IMR-90 (cell line): ENCODE results near the gene BRF1. TPM values are rescaled to one million over a fixed set of nuclear protein-coding genes. Genes with fewer than 3 reads are reported as not detected.

ENCODE experiments used
- ATAC-seq: fragments of 200-7000 bp; cut with Tn5 transposase; 2 replicates; pipeline ENCODE4 v1.9.1; 2020; ENCODE audit warnings: low read depth, mild to moderate bottlenecking, moderate library complexity
- BruUV-seq: library from RNA; stranded (reverse); fragments of 400-500 nt; replicated peaks from 2 replicates; lab custom pipeline; 2021; lab: Mats Ljungman, UMichigan
- CTCF ChIA-PET: fragments of 300-600 bp; formaldehyde crosslinking; extraction: SDS; loops from one replicate; lab custom pipeline; 2021; ENCODE audit warnings: antibody characterized with exemption; lab: Yijun Ruan, JAX
- POLR2A ChIA-PET: fragments of 300-600 bp; sonication (Branson Sonifier 250); formaldehyde crosslinking; loops from one replicate; lab custom pipeline; 2022; ENCODE audit warnings: antibody characterized with exemption; ENCODE audit not compliant: unreplicated experiment; lab: Charles Lee
- DNase-seq: peaks from one replicate; pipeline ENCODE4 v3.0.0; 2013
- H2AFZ ChIP-seq: replicated peaks from 2 replicates; pipeline ENCODE3; 2013; ENCODE audit warnings: low read length, mild to moderate bottlenecking; ENCODE audit not compliant: poor library complexity
- H2AK5ac ChIP-seq: 2 replicates; pipeline ENCODE4 v1.6.1; 2013; ENCODE audit warnings: low read depth, low read length, inconsistent platforms
- H2AK9ac ChIP-seq: replicated peaks from 2 replicates; pipeline ENCODE3; 2013; ENCODE audit warnings: mild to moderate bottlenecking, low read depth, low read length, moderate library complexity; ENCODE audit not compliant: poor library complexity
- H2BK120ac ChIP-seq: 2 replicates; pipeline ENCODE4 v1.6.1; 2013; ENCODE audit warnings: low read depth, low read length, inconsistent platforms
- H2BK15ac ChIP-seq: 3 replicates; pipeline ENCODE4 v1.6.1; 2013; ENCODE audit warnings: low read depth, low read length, inconsistent platforms
- H2BK20ac ChIP-seq: 2 replicates; pipeline ENCODE4 v1.6.1; 2013; ENCODE audit warnings: low read depth, mild to moderate bottlenecking, inconsistent platforms, low read length, moderate library complexity
- H2BK5ac ChIP-seq: 2 replicates; pipeline ENCODE4 v1.6.1; 2013; ENCODE audit warnings: mild to moderate bottlenecking, low read depth, low read length, inconsistent platforms; ENCODE audit not compliant: poor library complexity, severe bottlenecking
- H3K14ac ChIP-seq: replicated peaks from 2 replicates; pipeline ENCODE4 v1.6.1; 2013; ENCODE audit warnings: low read depth, low read length, inconsistent platforms
- H3K18ac ChIP-seq: 2 replicates; pipeline ENCODE4 v1.6.1; 2013; ENCODE audit warnings: low read depth, low read length, control low read depth
- H3K23ac ChIP-seq: 2 replicates; pipeline ENCODE4 v1.6.1; 2013; ENCODE audit warnings: low read depth, low read length, inconsistent platforms
- H3K27ac ChIP-seq: 2 replicates; pipeline ENCODE4 v1.5.1; 2013; ENCODE audit warnings: mild to moderate bottlenecking, control low read depth, low read length; ENCODE audit not compliant: insufficient read depth
- H3K27me3 ChIP-seq: 2 replicates; pipeline ENCODE4 v1.6.1; 2013; ENCODE audit warnings: low read length; ENCODE audit not compliant: control insufficient read depth, insufficient read depth
- H3K36me3 ChIP-seq: 2 replicates; pipeline ENCODE4 v1.6.1; 2013; ENCODE audit warnings: low read length, mixed read lengths; ENCODE audit not compliant: control insufficient read depth, insufficient read depth
- H3K4ac ChIP-seq: 2 replicates; pipeline ENCODE4 v1.6.1; 2013; ENCODE audit warnings: low read depth, low read length, inconsistent platforms
- H3K4me1 ChIP-seq: 2 replicates; pipeline ENCODE4 v1.6.1; 2013; ENCODE audit warnings: low read length, mixed read lengths; ENCODE audit not compliant: control insufficient read depth, insufficient read depth
- H3K4me2 ChIP-seq: 2 replicates; pipeline ENCODE4 v1.6.1; 2013; ENCODE audit warnings: low read depth, mild to moderate bottlenecking, control low read depth, low read length, moderate library complexity
- H3K4me3 ChIP-seq: 2 replicates; pipeline ENCODE4 v1.5.1; 2013; ENCODE audit warnings: low read depth, mild to moderate bottlenecking, control low read depth, low read length, moderate library complexity; ENCODE audit not compliant: insufficient read depth
- H3K56ac ChIP-seq: 2 replicates; pipeline ENCODE4 v1.6.1; 2013; ENCODE audit warnings: low read length, inconsistent platforms; ENCODE audit not compliant: insufficient read depth; ENCODE audit errors: extremely low read depth
- H3K79me1 ChIP-seq, 2 experiments: 2 replicates each; pipeline ENCODE4 v1.6.1; 2013; ENCODE audit warnings: low read length in 2 of 2, inconsistent platforms in 1 of 2, low read depth in 1 of 2
- H3K9ac ChIP-seq: 2 replicates; pipeline ENCODE4 v1.6.1; 2013; ENCODE audit warnings: low read depth, low read length, control low read depth
- H3K9me1 ChIP-seq: 2 replicates; pipeline ENCODE4 v1.6.1; 2013; ENCODE audit warnings: low read length, inconsistent platforms; ENCODE audit not compliant: insufficient read depth
- H3K9me3 ChIP-seq: 2 replicates; pipeline ENCODE4 v1.6.1; 2013; ENCODE audit warnings: low read length; ENCODE audit not compliant: control insufficient read depth, insufficient read depth
- H4K20me1 ChIP-seq: 2 replicates; pipeline ENCODE4 v1.6.1; 2013; ENCODE audit warnings: low read length, inconsistent platforms; ENCODE audit not compliant: insufficient read depth
- H4K5ac ChIP-seq: 2 replicates; pipeline ENCODE4 v1.6.1; 2013; ENCODE audit warnings: mild to moderate bottlenecking, low read depth, low read length, control low read depth
- H4K8ac ChIP-seq, 2 experiments: 2 replicates each; pipeline ENCODE4 v1.6.1; 2013; ENCODE audit warnings: low read depth in 2 of 2, low read length in 2 of 2, control low read depth in 1 of 2, inconsistent platforms in 1 of 2
- H4K91ac ChIP-seq: 2 replicates; pipeline ENCODE4 v1.6.1; 2013; ENCODE audit warnings: low read depth, low read length, inconsistent platforms; ENCODE audit not compliant: insufficient read depth
- BHLHE40 ChIP-seq: fragments of 150-350 bp; IDR thresholded peaks from 2 replicates; pipeline ENCODE4 v1.6.1; 2016; ENCODE audit warnings: mild to moderate bottlenecking, low read depth, low read length
- CEBPB ChIP-seq: IDR thresholded peaks from 2 replicates; pipeline ENCODE4 v1.6.1; 2012; ENCODE audit warnings: low read depth, low read length, improper control_type of control experiment
- CHD1 ChIP-seq: IDR thresholded peaks from 2 replicates; pipeline ENCODE4 v1.6.1; 2012; ENCODE audit warnings: low read depth, low read length, improper control_type of control experiment
- CTCF ChIP-seq: conservative IDR thresholded peaks from 2 replicates; pipeline ENCODE4 v1.5.1; 2012; ENCODE audit warnings: mild to moderate bottlenecking, low read depth, low read length, improper control_type of control experiment
- ELK1 ChIP-seq: fragments of 150-350 bp; IDR thresholded peaks from 2 replicates; pipeline ENCODE4 v1.6.1; 2016; ENCODE audit warnings: low read depth, mild to moderate bottlenecking, low read length, moderate library complexity, borderline replicate concordance
- FOS ChIP-seq: fragments of 150-350 bp; IDR thresholded peaks from 2 replicates; pipeline ENCODE4 v1.6.1; 2016; ENCODE audit warnings: low read depth, low read length
- MAZ ChIP-seq: IDR thresholded peaks from 2 replicates; pipeline ENCODE4 v1.6.1; 2012; ENCODE audit warnings: low read depth, mild to moderate bottlenecking, low read length, improper control_type of control experiment, moderate library complexity, borderline replicate concordance
- NFE2L2 ChIP-seq: fragments of 150-350 bp; IDR thresholded peaks from 2 replicates; pipeline ENCODE4 v1.6.1; 2016; ENCODE audit warnings: low read depth, mild to moderate bottlenecking, low read length
- RAD21 ChIP-seq: IDR thresholded peaks from 2 replicates; pipeline ENCODE4 v1.6.1; 2012; ENCODE audit warnings: low read length, improper control_type of control experiment
- RCOR1 ChIP-seq: IDR thresholded peaks from 2 replicates; pipeline ENCODE4 v1.6.1; 2012; ENCODE audit warnings: mild to moderate bottlenecking, low read length, improper control_type of control experiment; ENCODE audit not compliant: insufficient replicate concordance
- RFX5 ChIP-seq: IDR thresholded peaks from 2 replicates; pipeline ENCODE4 v1.8.0; 2012; ENCODE audit warnings: low read depth, mild to moderate bottlenecking, low read length, moderate library complexity
- SMC3 ChIP-seq: fragments of 150-350 bp; IDR thresholded peaks from 2 replicates; pipeline ENCODE4 v1.6.1; 2016; ENCODE audit warnings: low read depth, mild to moderate bottlenecking, antibody characterized with exemption, low read length, moderate library complexity
- USF2 ChIP-seq: fragments of 150-350 bp; IDR thresholded peaks from 2 replicates; pipeline ENCODE4 v1.6.1; 2017; ENCODE audit warnings: mild to moderate bottlenecking, antibody characterized with exemption, low read length, low read depth
- whole genome bisulfite sequencing, 2 experiments: methylation state at CpG; one replicate each; pipeline versions ENCODE4 v1.1.5 to v1.1.7; 2013; ENCODE audit warnings: missing lambda C conversion rate in 2 of 2; ENCODE audit not compliant: insufficient read length in 1 of 2; ENCODE audit errors: extremely low coverage in 2 of 2; 5-methylcytosine and 5-hydroxymethylcytosine counted together
- dilution Hi-C: fragments of 300-500 bp; cut with HindIII; formaldehyde crosslinking; loops from one replicate; pipeline ENCODE4 v1.14.3; 2018; ENCODE audit warnings: low sequenced_read_pairs; ENCODE audit not compliant: unreplicated experiment
- in situ Hi-C: fragments of 300-500 bp; cut with MboI; formaldehyde crosslinking; loops from 3 replicates; pipeline ENCODE4 v1.14.3; 2019; ENCODE audit warnings: low sequenced_read_pairs, inconsistent platforms, mixed read lengths
- intact Hi-C: fragments of 100-400 bp; cut with micrococcal nuclease; formaldehyde crosslinking; loops from 2 replicates; pipeline ENCODE4 v1.10.0; 2022
- polyA plus RNA-seq, 3 experiments: library from polyadenylated mRNA; depleted of rRNA; stranded (reverse); fragments of >200 nt; gene quantifications; 2 replicates each; pipeline ENCODE4 v1.2.3, GENCODE V29; 2012; ENCODE audit warnings: low replicate concordance in 1 of 3
- total RNA-seq: library from RNA; depleted of rRNA; stranded (reverse); fragments of >200 nt; gene quantifications from 2 replicates; pipeline ENCODE4 v1.2.3, GENCODE V29; 2012

BRF1 gene
- total and polyA plus RNA-seq, 2 of the 4 experiments (the other 2 are of a cell fraction), result 12.4 to 16.7 TPM

GRCh38 chr14:105229099-105229655 lies 71.6 kb downstream of the BRF1 start:
- Histone ChIP-seq H3K9me1 (no peaks in the 10 kb centered on the region), H3K23ac (no peak overlapping the region), H4K20me1 (no peaks in the 10 kb centered on the region; the same call in 1 of the 2 replicates), H3K4ac (no peak overlapping the region), H2AK5ac (no peak overlapping the region), H3K36me3 (peaks cover 12% of the 10 kb centered on the region), H4K8ac (no peak overlapping the region), H2AFZ (no peak overlapping the region), H3K9me3 (no peaks in the 10 kb centered on the region), H4K91ac (no peak overlapping the region), H3K27me3 (no peaks in the 10 kb centered on the region), H2BK120ac (no peak overlapping the region), H3K4me3 (no peak overlapping the region), H4K5ac (no peak overlapping the region), H3K18ac (no peak overlapping the region), H2BK5ac (no peak overlapping the region), H3K9ac (no peak overlapping the region), H2AK9ac (no peak overlapping the region), H3K27ac (no peak overlapping the region), H3K14ac (no peak overlapping the region), H3K56ac (no peak overlapping the region), H3K79me1 (0 out of 4 replicates have a peak, but pooled peaks cover 0 to 7% of the 10 kb centered on the region in 2 experiments), H2BK20ac (no peak overlapping the region), H3K4me2 (no peak overlapping the region), H3K4me1 (no peaks in the 10 kb centered on the region), H2BK15ac (no peak overlapping the region)
- dilution Hi-C loops, result no loop called here
- TF ChIP-seq RAD21 (no peak), CEBPB (no peak), USF2 (no peak), NFE2L2 (no peak), RCOR1 (no peak), RFX5 (no peak), BHLHE40 (no peak), CTCF (no peak), MAZ (no peak), FOS (no peak), CHD1 (no peak), SMC3 (no peak), ELK1 (no peak)
- intact Hi-C loops, result no loop called here
- DNase-seq (no peak), ATAC-seq (no peak)
- ChIA-PET CTCF (no interaction called here), POLR2A (no interaction called here)
- no TSS peak for BruUV-seq
- 100% methylated on average over 5 of the region's 18 CpGs; no CpG with 5 or more reads in 1 of the 2 experiments for whole genome bisulfite sequencing, 2 experiments
- in situ Hi-C loops, result no loop called here
